Heart left ventricle (tissue), 16 donors: ENCODE data around the gene CD81. TPM values are rescaled to one million over a fixed set of nuclear protein-coding genes. Genes with fewer than 3 reads are reported as not detected.
A peak's percentile ranks its signal among the peaks of the same experiment; 100 is the strongest.

Experiments
- ATAC-seq, 4 donors: fragments of 200-7000 bp; cut with Tn5 transposase; one replicate each; pipeline ENCODE4 v1.9.1; 2020 to 2022; ENCODE audit warnings: moderate library complexity in 4 of 4, mild to moderate bottlenecking in 3 of 4, moderate number of reproducible peaks in 1 of 4
- DNase-seq, 5 donors: peaks; one replicate each; pipeline ENCODE4 v3.0.0-alpha.2; 2020
- H3K27ac ChIP-seq, 12 donors: fragments of 200-600 bp; sonication (generic) in 4 of 12; one replicate each; pipeline versions ENCODE4 v1.5.0 to v1.8.0; 2016 to 2022; ENCODE audit warnings: mild to moderate bottlenecking in 2 of 12
- H3K27me3 ChIP-seq, 9 donors: fragments of 200-600 bp; sonication (generic) in 2 of 9; one replicate each; pipeline versions ENCODE4 v1.5.1 to v1.8.0; 2016 to 2022; ENCODE audit warnings: mild to moderate bottlenecking in 3 of 9
- H3K36me3 ChIP-seq, 9 donors: fragments of 200-600 bp; sonication (generic) in 2 of 9; one replicate each; pipeline versions ENCODE4 v1.5.0 to v1.8.0; 2018 to 2022; ENCODE audit warnings: mild to moderate bottlenecking in 2 of 9
- H3K4me1 ChIP-seq, 12 donors: fragments of 200-600 bp; sonication (generic) in 4 of 12; one replicate each; pipeline versions ENCODE4 v1.5.0 to v1.8.0; 2016 to 2022; ENCODE audit warnings: mild to moderate bottlenecking in 3 of 12
- H3K4me3 ChIP-seq, 12 donors: fragments of 200-600 bp; sonication (generic) in 4 of 12; one replicate each; pipeline versions ENCODE4 v1.5.0 to v1.8.0; 2017 to 2022; ENCODE audit warnings: mild to moderate bottlenecking in 9 of 12, moderate library complexity in 4 of 12
- H3K9me3 ChIP-seq, 12 donors: fragments of 200-600 bp; sonication (generic) in 4 of 12; one replicate each; pipeline versions ENCODE4 v1.5.0 to v1.8.0; 2016 to 2022; ENCODE audit warnings: mild to moderate bottlenecking in 1 of 12
- POLR2A ChIP-seq, 2 donors: fragments of 450-650 bp; IDR thresholded peaks; one replicate each; pipeline ENCODE4 v1.6.1; 2017; ENCODE audit warnings: antibody characterized with exemption in 2 of 2, mild to moderate bottlenecking in 2 of 2, moderate library complexity in 2 of 2
- WGBS, 4 donors: extraction: QIAGEN DNeasy Blood & Tissue Kit in 2 of 4; methylation state at CpG; one replicate each; pipeline versions ENCODE4 v1.1.5 to v1.1.7; 2013 to 2018; 5-methylcytosine and 5-hydroxymethylcytosine counted together
- intact Hi-C, 10 donors: fragments of 100-400 bp; cut with DNase I; formaldehyde crosslinking; loops; one replicate each; pipeline versions ENCODE4 v1.11.1 to v1.14.2; 2022
- polyA plus RNA-seq, 2 donors: library from polyadenylated mRNA; stranded (reverse); fragments of 200-250 nt; gene quantifications; one replicate each; pipeline ENCODE4 v1.2.3, GENCODE V29; 2013
- total RNA-seq, 9 donors: library from RNA; depleted of rRNA in 2 of 9; stranded (reverse); fragments of >200 nt in 2 of 9; fragmentation: NEBNext Ultra II Directional in 3 of 9; extraction: Animal tissue kit (Norgen Biotek cat#: 25700) in 3 of 9; gene quantifications; one replicate each; pipeline versions ENCODE4 v1.1.0 to v1.2.4, GENCODE V29; 2016 to 2023
- TF ChIP-seq, protein P1 (sequence below), 12 donors: fragments of 200-600 bp; sonication (generic) in 4 of 12; IDR thresholded peaks; one replicate each; pipeline versions ENCODE4 v1.5.0 to v1.8.0; 2018 to 2022; ENCODE audit warnings: antibody characterized with exemption in 12 of 12, mild to moderate bottlenecking in 5 of 12
- donor health status: ischemic (EF 13 %, LVEDD 7.1; RV severe dilation, severe dysfunction).
- donor health status: healthy with polysubstance abuse.
- donor health status: DM: no; HTN: yes; CAD: no.
- donor health status: DM: no; HTN: no; CAD: no.
- donor health status: ischemic (EF 25% LVEDD 6.9; RV normal size, moderate dysfunction).
- donor health status: ischemic (EF 25% LVEDD 5.7; RV mildly dilated, moderate dysfunction).
- donor health status: healthy.
- donor health status: DM: yes; HTN: yes; CAD: no.
- donor health status: ischemic (EF 35%, LVEDD 5.7; RV mildly dilated, moderate dysfunction).
- donor health status: nonischemic (EF 11% LVEDD 7.7; RV severe dilation, severe dysfunction).
- donor health status: DM: yes; HTN: yes; CAD: no.
- donor health status: PGD.
- donor health status: ischemic (EF 29% LVEDD 5.4; RV normal size, mild dysfunction).
- donor health status: nonischemic (EF 23%, LVEDD 6.1; RV moderate dilation, normal function).

CD81 gene
- total and polyA plus RNA-seq, 11 donors: 277 to 994 (median 518) TPM

GRCh38 chr11:2428322-2428795, 51.2 kb downstream of the CD81 start:
- Histone ChIP-seq H3K9me3 (no peaks in the 10 kb centered on the region), H3K36me3 (no peaks in the 10 kb centered on the region), H3K27me3 (no peaks in the 10 kb centered on the region), H3K4me3 (no peak overlapping the region), H3K4me1 (no peaks in the 10 kb centered on the region), H3K27ac (no peak overlapping the region)
- 48 to 60% (median 55%) methylated on average over 8 of the region's 8 CpGs for WGBS, 4 donors
- peak; percentile 67 to 89 (median 78) for DNase-seq
- TF ChIP-seq, protein P1, sequence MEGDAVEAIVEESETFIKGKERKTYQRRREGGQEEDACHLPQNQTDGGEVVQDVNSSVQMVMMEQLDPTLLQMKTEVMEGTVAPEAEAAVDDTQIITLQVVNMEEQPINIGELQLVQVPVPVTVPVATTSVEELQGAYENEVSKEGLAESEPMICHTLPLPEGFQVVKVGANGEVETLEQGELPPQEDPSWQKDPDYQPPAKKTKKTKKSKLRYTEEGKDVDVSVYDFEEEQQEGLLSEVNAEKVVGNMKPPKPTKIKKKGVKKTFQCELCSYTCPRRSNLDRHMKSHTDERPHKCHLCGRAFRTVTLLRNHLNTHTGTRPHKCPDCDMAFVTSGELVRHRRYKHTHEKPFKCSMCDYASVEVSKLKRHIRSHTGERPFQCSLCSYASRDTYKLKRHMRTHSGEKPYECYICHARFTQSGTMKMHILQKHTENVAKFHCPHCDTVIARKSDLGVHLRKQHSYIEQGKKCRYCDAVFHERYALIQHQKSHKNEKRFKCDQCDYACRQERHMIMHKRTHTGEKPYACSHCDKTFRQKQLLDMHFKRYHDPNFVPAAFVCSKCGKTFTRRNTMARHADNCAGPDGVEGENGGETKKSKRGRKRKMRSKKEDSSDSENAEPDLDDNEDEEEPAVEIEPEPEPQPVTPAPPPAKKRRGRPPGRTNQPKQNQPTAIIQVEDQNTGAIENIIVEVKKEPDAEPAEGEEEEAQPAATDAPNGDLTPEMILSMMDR (IDR thresholded peaks at IDR 0.05): peak; percentile 71 to 87 (median 84)
- no peak for TF ChIP-seq POLR2A (IDR thresholded peaks at IDR 0.05)
- intact Hi-C loops: loop anchor here (1.0 to 5.0 kb wide), 8 partner anchors 101 to 464 kb away; no protein-coding TSS in a partner anchor
- peak; percentile 73 to 91 (median 78) for ATAC-seq

DNA sequence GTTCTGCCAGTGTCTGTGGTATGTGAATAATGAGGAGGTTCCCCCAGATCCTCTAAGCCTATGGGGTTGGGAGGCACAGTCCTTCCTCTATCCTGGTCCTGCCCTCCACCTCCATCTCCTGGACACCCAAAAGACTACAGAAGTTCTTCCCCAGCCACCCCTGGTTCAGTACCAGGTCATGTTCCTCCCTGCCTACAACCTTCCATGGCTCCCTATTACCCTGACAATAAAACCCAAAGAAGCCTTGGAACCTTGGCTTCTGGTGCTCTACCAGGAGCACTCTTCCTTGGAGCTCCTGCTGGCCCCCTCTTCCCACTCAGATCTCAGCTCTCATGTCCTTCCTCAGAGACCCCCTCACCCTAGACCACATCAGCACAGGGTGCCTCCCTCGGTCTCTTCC, 54.3 kb downstream of the CD81 start:
- no peak overlapping the region for H3K27ac ChIP-seq
- no peaks in the 10 kb centered on the region for H3K36me3 ChIP-seq
- TF ChIP-seq POLR2A (IDR thresholded peaks at IDR 0.05): no peak
- TF ChIP-seq, protein P1 (IDR thresholded peaks at IDR 0.05): no peak
- DNase-seq: no peak
- ATAC-seq: no peak
- H3K27me3 ChIP-seq: no peaks in the 10 kb centered on the region
- no peak overlapping the region for H3K4me3 ChIP-seq
- 81 to 92% (median 88%) methylated on average over 1 of the region's 1 CpG for WGBS, 4 donors
- H3K9me3 ChIP-seq: no peaks in the 10 kb centered on the region
- no peaks in the 10 kb centered on the region for H3K4me1 ChIP-seq
- intact Hi-C loops: loop anchor here in 1 of 10 donors (2.0 kb wide), 1 partner anchor 457 kb away; no protein-coding TSS in a partner anchor

GRCh38 chr11:2432171-2432621, 55.1 kb downstream of the CD81 start:
- no peaks in the 10 kb centered on the region for H3K36me3 ChIP-seq
- no peak overlapping the region for H3K27ac ChIP-seq
- no peak overlapping the region for H3K4me3 ChIP-seq
- H3K27me3 ChIP-seq: no peaks in the 10 kb centered on the region
- ATAC-seq: no peak
- H3K4me1 ChIP-seq: no peaks in the 10 kb centered on the region
- TF ChIP-seq, protein P1 (IDR thresholded peaks at IDR 0.05): no peak
- no peak for TF ChIP-seq POLR2A (IDR thresholded peaks at IDR 0.05)
- DNase-seq: peak in 2 of 5 donors; percentile 11 to 43
- intact Hi-C loops: loop anchor here in 1 of 10 donors (2.0 kb wide), 1 partner anchor 463 kb away; no protein-coding TSS in a partner anchor
- no peaks in the 10 kb centered on the region for H3K9me3 ChIP-seq
- 72 to 91% (median 82%) methylated on average over 7 to 15 of the region's 15 CpGs for WGBS, 4 donors

DNA sequence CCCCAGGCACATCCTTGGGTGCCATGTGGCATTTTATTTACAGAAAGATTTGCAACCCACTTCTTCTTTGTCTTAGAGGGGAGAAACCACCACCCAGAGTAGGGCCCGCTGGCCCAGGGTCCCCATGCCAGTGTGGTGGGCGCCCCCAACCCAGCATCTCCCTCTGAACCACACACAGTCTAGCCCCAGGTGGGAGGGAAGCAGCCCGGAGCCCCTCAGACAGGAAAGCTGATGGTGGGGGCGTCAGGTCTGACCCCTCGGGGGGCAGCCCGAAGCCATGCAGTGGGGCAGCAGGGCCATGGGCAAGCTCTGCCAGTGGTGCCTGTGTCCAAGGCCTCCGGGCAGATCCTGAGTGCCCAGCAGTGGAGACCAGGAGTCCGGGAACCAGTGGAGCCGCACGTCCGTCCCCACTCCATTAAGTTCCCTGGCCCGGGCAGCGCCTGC, 55.5 kb downstream of the CD81 start:
- 86 to 95% (median 90%) methylated on average over 8 to 13 of the region's 13 CpGs for WGBS, 4 donors
- Histone ChIP-seq H3K27ac (no peak overlapping the region), H3K4me3 (no peak overlapping the region), H3K4me1 (no peaks in the 10 kb centered on the region), H3K27me3 (no peaks in the 10 kb centered on the region), H3K9me3 (no peaks in the 10 kb centered on the region), H3K36me3 (no peaks in the 10 kb centered on the region)
- intact Hi-C loops: loop anchor here in 1 of 10 donors (2.0 kb wide), 1 partner anchor 462 kb away; no protein-coding TSS in a partner anchor
- ATAC-seq (no peak), DNase-seq (peak in 2 of 5 donors; percentile 12 to 40)
- no peak for TF ChIP-seq POLR2A (IDR thresholded peaks at IDR 0.05)
- TF ChIP-seq, protein P1 (IDR thresholded peaks at IDR 0.05): no peak
